AG09319 (cell line): ENCODE measurements around the gene ESYT1.

ENCODE experiments used
- DNase-seq: peaks from one replicate; pipeline ENCODE4 v3.0.0-alpha.2; 2010; ENCODE audit warnings: low read depth; ENCODE audit errors: extremely low read depth
- TF ChIP-seq, protein P1 (sequence below): IDR thresholded peaks from 2 replicates; pipeline ENCODE4 v1.5.1; 2011; ENCODE audit warnings: low read depth, mild to moderate bottlenecking, inconsistent platforms, low read length, moderate library complexity

The ESYT1 gene

DNA sequence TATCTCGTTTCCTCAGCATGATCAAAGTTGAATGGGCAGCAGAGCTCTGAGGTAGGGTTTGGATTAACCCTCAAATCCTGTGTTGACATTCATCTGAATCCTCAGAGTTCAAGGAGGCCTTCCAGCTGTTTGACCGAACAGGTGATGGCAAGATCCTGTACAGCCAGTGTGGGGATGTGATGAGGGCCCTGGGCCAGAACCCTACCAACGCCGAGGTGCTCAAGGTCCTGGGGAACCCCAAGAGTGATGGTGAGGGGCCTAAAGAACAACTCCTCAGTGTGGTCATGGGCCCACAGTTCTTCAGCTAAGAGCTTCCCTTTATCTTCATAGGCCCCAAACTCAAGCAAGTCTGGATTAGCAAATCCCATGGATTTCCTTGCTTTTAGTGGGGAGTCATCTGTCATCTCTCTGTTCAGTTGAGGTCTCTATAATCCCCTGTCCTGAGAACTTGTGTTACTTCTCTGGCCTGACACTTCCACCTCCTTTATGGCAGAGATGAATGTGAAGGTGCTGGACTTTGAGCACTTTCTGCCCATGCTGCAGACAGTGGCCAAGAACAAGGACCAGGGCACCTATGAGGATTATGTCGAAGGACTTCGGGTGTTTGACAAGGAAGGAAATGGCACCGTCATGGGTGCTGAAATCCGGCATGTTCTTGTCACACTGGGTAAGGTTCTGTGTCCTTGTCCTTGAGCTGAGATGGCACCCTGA lies 31.6 kb downstream of the ESYT1 start:
- DNase-seq, result no peak
- TF ChIP-seq, protein P1, sequence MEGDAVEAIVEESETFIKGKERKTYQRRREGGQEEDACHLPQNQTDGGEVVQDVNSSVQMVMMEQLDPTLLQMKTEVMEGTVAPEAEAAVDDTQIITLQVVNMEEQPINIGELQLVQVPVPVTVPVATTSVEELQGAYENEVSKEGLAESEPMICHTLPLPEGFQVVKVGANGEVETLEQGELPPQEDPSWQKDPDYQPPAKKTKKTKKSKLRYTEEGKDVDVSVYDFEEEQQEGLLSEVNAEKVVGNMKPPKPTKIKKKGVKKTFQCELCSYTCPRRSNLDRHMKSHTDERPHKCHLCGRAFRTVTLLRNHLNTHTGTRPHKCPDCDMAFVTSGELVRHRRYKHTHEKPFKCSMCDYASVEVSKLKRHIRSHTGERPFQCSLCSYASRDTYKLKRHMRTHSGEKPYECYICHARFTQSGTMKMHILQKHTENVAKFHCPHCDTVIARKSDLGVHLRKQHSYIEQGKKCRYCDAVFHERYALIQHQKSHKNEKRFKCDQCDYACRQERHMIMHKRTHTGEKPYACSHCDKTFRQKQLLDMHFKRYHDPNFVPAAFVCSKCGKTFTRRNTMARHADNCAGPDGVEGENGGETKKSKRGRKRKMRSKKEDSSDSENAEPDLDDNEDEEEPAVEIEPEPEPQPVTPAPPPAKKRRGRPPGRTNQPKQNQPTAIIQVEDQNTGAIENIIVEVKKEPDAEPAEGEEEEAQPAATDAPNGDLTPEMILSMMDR, result no peak

DNA sequence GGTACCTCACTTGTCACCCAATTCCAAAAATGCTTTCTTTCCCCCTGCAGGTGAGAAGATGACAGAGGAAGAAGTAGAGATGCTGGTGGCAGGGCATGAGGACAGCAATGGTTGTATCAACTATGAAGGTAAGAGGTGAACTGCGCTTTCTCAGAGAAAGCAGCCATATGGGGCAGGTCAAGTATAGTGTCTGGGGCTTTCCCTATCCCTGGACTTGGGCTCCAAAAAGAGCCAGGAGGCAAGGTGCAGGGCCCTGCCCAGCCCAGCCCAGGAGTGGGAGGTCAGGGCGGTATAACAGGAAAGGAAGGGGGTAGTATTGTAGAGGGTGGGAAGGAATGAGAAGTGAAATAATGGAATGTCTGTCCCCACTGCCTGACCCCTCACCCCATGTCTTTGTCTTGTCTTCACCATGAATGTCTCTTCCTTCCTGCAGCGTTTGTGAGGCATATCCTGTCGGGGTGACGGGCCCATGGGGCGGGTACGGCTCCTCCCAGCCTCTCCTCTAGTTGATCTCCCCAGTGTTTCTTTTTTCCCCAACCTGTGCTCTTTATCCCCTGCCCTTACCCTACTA lies 32.2 kb downstream of the ESYT1 start:
- TF ChIP-seq, protein P1, result no peak
- no peak for DNase-seq

DNA sequence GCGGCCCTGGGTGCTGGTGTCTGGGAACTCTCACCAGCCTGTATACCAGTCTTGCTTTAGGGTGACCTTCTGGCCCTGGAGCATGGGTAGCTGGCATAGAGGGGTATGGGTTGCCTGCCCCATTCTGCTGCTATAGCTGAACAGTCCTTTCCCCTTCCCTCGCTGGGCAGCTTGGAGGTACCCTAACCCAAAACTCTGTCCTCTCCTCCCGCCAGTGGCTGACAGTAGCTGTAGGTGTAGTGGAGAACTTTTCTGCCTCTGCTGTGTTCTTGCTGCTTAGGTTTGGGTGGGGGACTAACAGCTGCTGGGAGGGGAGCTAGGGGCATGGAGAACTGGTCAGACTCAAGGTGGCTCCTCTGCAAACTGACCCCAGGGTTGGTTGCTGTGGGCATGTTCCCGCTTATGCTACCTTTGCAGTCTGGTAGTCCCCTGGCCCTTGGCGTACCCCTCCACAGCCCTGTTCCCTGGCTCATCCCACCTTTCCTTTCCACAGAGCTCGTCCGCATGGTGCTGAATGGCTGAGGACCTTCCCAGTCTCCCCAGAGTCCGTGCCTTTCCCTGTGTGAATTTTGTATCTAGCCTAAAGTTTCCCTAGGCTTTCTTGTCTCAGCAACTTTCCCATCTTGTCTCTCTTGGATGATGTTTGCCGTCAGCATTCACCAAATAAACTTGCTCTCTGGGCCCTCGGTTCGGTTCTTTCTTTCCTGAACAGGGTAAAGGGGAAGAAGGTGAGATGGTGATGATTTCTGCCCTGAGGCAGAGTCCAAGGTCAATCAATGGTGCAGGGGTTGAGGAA lies 33.0 kb downstream of the ESYT1 start:
- TF ChIP-seq, protein P1, result no peak
- no peak for DNase-seq

DNA sequence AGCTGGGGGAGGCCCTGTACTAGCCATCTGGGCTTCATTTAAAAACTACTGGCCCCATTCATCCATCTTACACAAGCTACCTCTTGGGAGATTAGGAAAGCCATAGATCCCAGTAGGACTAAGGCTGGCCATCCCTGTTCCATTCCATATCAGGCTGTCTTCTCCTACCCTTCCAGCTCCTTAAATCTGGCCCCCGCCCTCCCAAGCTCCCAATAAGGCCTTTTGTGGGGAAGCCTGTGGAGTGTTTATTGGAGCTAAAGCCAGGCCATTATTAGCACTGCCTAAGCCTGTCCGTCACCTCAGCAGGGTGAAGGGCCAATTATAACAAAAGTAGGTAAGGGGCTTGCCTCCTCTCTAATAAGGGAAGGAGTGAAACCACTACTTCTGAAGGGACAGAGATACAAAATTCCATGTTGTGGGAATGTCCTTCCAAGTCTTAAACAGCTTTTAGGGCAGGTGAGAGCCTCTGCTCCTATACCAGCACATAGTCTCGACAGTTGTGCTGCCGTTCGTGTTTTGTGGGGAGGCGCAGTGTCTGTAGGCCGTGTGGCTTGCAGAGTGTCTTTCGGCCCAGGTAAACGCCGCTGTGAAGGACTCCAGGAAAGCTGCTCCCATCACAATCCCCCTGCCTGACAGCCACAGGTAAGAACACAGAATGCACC lies 33.8 kb downstream of the ESYT1 start:
- DNase-seq, result no peak
- TF ChIP-seq, protein P1, result no peak

DNA sequence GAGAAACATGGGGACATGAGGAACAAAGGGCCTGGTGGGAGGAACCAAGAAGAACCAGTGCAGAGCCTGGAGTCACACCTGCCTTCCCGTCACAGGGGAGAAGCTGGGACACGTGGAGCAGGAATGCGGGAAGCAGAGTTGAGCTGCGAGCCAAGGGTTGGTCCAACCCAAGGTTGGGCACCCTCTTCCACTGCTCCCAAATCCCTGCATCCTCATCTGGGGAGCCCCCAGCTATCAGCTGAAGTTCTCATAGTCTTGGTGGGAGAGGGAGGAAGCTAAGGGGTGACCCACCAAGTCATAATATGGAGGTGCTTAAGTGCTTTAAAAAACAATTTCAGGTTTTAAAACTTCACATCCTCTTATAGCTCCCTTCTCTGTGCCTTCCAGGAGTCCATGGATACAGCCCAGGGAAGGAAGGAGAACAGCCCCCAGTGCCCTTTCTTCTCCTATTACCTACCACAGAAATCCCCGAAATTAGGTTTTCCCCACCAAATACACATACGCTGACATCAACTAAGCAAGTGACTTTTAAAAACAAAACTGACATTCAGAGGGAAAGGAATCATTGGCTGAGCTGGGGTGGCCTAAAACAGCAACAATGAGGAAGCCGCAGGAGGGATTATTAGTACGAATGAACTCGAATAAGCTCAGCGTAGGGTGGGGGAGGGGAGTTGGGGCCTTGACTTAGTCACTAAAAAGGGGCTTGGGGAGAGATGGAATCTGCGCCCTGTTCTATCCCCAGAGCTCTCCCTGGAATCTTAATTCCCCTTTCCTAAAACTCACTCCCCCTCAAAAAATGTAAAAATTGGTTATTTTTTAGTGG lies 34.6 kb downstream of the ESYT1 start:
- DNase-seq, result no peak

DNA sequence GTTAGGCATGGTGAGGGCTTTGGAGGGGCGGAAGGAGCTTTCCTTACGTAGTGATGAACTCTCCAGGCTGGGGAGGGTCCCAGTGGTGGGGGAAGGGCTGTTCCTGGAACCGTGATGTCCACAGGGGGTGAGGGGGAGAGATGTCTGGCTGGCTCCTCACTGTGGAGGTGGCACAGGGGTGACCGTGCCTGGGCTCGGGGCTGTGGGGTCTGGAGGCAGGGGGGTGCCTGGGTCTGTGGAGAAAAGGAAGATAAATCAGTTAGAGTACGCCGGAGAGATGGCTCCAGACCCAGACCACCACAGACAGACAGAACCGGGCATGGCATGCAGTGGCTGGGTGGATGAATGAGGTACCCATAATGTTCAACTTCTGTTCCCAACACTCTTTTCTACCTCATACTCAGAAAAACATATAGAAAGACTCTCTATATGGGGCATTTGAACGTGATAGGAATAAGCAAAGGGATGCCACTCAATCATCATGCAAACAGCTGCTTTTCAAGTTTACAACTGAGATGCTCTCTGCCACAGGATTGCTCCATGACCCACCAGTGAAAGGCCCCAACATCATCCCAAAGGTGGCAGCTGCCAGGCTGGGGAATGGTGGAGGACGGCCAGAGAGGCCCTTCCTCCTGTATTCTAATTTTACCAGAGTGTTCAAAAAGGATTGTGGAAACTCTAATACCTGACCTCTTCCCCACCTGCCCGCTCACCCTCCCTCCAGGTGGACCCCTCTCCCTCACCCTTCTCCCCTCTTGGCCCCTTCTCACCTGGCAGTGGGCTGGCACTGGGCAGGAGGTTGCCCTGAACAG lies 35.7 kb downstream of the ESYT1 start:
- TF ChIP-seq, protein P1, result no peak
- DNase-seq, result no peak

More for the DNA sequence above, 34.6 kb downstream of the ESYT1 start:
- TF ChIP-seq, protein P1, result no peak
